GM23248 (cell line): ENCODE results near the gene FOXP3.

Experiments used
- EZH2 ChIP-seq: fragments of 200-600 bp; sonication (generic); IDR thresholded peaks from 2 replicates; pipeline ENCODE4 v1.6.1; 2018; ENCODE audit warnings: antibody characterized with exemption, mild to moderate bottlenecking; ENCODE audit not compliant: insufficient read depth, poor library complexity, severe bottlenecking
- EZH2phosphoT487 ChIP-seq: fragments of 200-600 bp; sonication (generic); IDR thresholded peaks from 2 replicates; pipeline ENCODE4 v1.6.1; 2018; ENCODE audit warnings: antibody characterized with exemption, moderate library complexity, mild to moderate bottlenecking, low read depth; ENCODE audit not compliant: insufficient read depth

DNA sequence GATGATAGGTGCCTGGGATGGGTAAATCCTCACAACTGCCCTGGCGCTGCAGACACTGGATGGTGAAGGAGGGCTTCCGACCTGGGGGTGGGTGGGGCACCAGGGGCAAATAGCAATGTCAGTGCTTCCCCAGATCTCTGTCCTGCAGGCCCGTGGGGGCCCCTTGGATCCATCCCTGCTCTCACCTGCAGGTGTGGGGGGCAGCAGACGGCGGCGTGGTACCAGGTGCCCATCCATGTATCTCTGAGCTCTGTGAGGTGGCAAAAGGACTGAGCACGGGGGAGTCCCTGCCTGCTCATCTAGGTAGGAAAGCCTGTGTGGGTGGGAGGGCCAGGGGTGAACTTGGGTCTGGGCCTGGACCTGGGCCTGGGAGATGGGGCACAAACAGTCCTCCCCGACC, 58.0 kb downstream of the FOXP3 start:
- no peak for TF ChIP-seq EZH2phosphoT487
- no peak for TF ChIP-seq EZH2
